Endothelial cell (in vitro differentiated cells): ENCODE measurements around the gene PPP6C. TPM values are rescaled to one million over a fixed set of nuclear protein-coding genes. Genes with fewer than 3 reads are reported as not detected.

ENCODE experiments used
- DNase-seq: peaks from one replicate; pipeline ENCODE4 v3.0.0; 2021; ENCODE audit warnings: low spot score
- H3K27ac Mint-ChIP-seq: one replicate; pipeline ENCODE4 v1.8.0; 2021; ENCODE audit warnings: mixed read lengths, inconsistent platforms; ENCODE audit not compliant: unreplicated experiment
- H3K27me3 Mint-ChIP-seq: one replicate; pipeline ENCODE4 v1.8.0; 2021; ENCODE audit warnings: mild to moderate bottlenecking, moderate library complexity, mixed read lengths, inconsistent platforms; ENCODE audit not compliant: unreplicated experiment
- H3K36me3 Mint-ChIP-seq: one replicate; pipeline ENCODE4 v1.8.0; 2021; ENCODE audit warnings: mild to moderate bottlenecking, low read depth, mixed read lengths, inconsistent platforms; ENCODE audit not compliant: unreplicated experiment
- H3K4me1 Mint-ChIP-seq: one replicate; pipeline ENCODE4 v1.8.0; 2021; ENCODE audit warnings: mild to moderate bottlenecking, mixed read lengths, inconsistent platforms; ENCODE audit not compliant: unreplicated experiment
- H3K4me3 Mint-ChIP-seq: one replicate; pipeline ENCODE4 v1.8.0; 2021; ENCODE audit warnings: mild to moderate bottlenecking, mixed read lengths, inconsistent platforms; ENCODE audit not compliant: unreplicated experiment
- H3K9me3 Mint-ChIP-seq: one replicate; pipeline ENCODE4 v1.8.0; 2021; ENCODE audit warnings: mixed read lengths, inconsistent platforms; ENCODE audit not compliant: unreplicated experiment
- CTCF ChIP-seq: fragments of 200-600 bp; sonication (generic); IDR thresholded peaks from one replicate; pipeline ENCODE4 v1.5.0; 2021; ENCODE audit warnings: antibody characterized with exemption; ENCODE audit not compliant: unreplicated experiment
- total RNA-seq: library from RNA; stranded (reverse); fragmentation: NEBNext Ultra II Directional; extraction: Animal tissue kit (Norgen Biotek cat#: 25700); gene quantifications from one replicate; pipeline ENCODE4 v1.2.1, GENCODE V29; 2021; ENCODE audit not compliant: unreplicated experiment

PPP6C gene
- total RNA-seq, 1 donor from 2014 or later: 46.0 TPM

GRCh38 chr9:125100822-125101221, 88.8 kb downstream of the PPP6C start:
- H3K36me3 Mint-ChIP-seq: peaks cover 8% of the 10 kb centered on the region
- no peak for DNase-seq
- H3K9me3 Mint-ChIP-seq: no peaks in the 10 kb centered on the region
- H3K27ac Mint-ChIP-seq: no peak overlapping the region
- H3K4me3 Mint-ChIP-seq: no peak overlapping the region
- TF ChIP-seq CTCF: no peak
- no peaks in the 10 kb centered on the region for H3K4me1 Mint-ChIP-seq
- H3K27me3 Mint-ChIP-seq: no peaks in the 10 kb centered on the region

GRCh38 chr9:125099816-125100215, 89.8 kb downstream of the PPP6C start:
- TF ChIP-seq CTCF: no peak
- H3K36me3 Mint-ChIP-seq: peaks cover 16% of the 10 kb centered on the region
- no peak for DNase-seq
- H3K9me3 Mint-ChIP-seq: no peaks in the 10 kb centered on the region
- no peaks in the 10 kb centered on the region for H3K27me3 Mint-ChIP-seq
- H3K27ac Mint-ChIP-seq: no peak overlapping the region
- H3K4me3 Mint-ChIP-seq: no peak overlapping the region
- no peaks in the 10 kb centered on the region for H3K4me1 Mint-ChIP-seq

Other genes starting within 250 kb of the PPP6C start
- gene GOLGA1, start 248.7 kb downstream of the PPP6C start, total RNA-seq: 14.8 TPM
- 12.3 TPM for gene SCAI, start 46.3 kb downstream of the PPP6C start, total RNA-seq
- gene RABEPK, start 10.7 kb upstream of the PPP6C start, total RNA-seq: 8.5 TPM
- 260 TPM for gene HSPA5, start 51.5 kb upstream of the PPP6C start, total RNA-seq
- 37.9 TPM for gene GAPVD1, start 72.0 kb upstream of the PPP6C start, total RNA-seq